ENCODE data around the gene AHDC1.

Gene AHDC1

DNA sequence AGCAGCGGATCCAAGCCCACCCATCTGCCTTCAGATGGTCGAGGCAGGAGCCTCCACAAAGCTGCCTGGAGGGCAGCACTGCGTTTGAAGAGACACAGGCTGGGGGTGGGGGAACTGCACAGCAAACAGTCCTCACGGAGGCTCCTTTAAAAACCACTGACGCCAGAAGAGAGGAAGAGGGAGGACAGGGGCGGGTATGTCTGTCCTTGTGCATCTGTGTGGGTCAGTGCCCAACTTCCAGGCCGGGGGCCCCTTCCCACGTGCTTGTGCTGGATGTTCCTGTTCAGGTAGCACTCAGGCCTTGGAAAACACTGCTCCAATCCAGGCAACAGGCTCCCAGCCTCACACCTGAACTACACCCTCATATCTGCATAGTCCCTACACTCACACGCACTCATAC, 7.7 kb downstream of the AHDC1 start:
- DNase-seq: no peak

DNA sequence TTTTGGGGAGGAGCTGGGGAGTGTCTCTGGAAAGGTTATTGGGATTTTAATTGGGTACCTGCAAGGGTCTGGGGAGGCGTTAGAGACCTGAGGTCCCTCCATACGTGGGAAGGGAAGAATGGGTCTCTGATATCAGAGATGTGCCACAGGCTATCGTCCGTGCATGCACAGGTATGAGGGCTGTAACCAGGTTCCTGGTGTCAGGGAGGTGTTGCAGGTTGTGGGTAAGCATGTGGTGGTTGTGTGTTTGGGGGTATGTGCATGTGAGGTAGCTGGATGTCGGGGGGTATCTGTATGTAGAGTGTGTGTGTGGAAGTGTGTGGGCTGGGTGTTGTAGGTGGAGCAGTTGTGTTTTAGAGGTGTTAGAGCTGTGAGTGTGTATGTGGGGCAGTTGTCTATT, 8.3 kb downstream of the AHDC1 start:
- DNase-seq: no peak

DNA sequence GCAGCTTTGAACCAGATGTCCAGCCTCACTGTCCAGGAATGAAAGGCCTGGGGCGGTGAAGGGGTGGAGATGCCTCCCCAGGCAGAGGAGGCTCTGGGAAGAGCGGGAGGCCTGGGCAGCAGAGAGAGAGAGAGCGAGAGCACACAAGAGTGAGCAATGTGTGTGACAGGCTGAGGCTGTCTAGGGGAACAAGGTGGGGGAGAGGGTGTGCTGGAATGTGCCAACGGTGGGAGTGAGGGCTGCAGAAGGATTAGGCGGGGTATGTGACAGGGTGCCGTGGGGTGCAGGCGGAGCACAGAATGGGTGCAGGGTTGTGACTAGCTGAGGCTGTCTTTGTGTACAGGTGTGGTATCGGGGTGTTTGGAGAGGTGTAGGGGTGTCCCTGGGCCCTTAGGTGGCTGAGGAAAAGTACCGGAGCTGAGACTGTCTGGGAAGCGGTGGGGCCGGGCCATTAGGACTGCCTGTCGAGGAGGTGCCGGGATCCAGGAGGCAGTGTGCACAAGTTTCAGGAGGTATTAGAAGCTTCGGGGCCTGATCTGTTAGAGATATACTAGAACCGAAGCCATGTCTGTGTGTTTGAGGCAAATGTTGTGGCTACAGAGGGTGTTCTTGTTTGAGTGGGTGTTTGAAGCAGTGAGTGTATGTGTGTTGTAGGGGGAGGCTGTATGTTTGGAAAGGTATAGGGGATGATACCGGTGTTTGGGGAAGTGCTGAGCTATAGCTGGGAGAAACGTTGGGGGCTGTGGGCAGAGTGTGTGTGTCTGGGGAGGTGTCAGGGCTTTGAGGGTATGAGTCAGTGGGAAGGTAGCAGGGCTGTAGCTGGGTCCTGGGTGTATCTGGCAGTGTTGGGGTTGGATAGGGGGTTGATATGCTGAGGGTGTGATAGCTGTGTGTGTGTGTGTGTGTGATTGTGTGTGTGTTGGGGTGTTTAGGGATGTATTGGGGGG, 9.1 kb downstream of the AHDC1 start:
- DNase-seq: no peak

DNA sequence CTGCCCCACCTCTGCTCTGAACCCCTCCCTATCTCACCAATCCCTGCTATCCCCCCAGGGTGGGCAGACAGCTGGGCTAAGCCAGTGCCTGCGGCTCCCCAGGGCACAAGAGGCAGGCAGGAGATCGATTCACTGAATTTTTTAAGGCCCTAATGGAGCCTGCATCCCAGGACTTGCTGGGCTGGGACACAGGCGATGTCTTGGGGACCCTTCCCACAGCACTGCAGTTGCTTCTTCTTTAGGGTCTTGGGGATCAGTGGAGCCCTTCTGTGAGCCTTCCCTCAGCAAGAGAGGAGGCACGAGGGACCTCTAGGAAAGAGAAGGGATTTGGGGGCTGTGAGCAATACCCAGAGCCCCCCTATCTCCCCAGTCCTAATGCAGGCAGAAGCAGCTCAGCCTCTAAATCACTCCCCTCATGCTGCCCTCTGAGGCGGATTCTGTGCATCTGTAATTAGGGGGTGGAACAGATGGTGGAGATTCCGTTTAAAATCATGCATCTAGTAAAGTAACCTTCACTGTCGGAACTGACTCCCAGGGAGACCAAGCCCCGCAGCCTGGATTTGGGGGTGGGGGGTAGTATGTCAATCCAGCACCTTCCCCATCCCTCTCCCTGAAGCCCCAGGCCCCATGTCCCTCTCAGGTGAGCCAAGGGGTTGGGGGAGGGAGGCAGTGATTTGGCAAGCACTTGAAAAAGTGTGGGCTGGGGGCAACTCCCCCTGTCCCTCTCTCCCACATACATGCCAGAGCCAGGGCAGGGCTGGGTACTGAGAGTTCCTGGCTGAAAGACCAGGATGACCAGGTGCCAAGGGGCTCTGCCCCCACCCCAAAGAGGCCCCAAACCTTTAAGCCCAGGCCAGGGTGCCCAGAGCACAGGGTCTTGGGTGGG, 10.0 kb downstream of the AHDC1 start:
- no peak for DNase-seq

DNA sequence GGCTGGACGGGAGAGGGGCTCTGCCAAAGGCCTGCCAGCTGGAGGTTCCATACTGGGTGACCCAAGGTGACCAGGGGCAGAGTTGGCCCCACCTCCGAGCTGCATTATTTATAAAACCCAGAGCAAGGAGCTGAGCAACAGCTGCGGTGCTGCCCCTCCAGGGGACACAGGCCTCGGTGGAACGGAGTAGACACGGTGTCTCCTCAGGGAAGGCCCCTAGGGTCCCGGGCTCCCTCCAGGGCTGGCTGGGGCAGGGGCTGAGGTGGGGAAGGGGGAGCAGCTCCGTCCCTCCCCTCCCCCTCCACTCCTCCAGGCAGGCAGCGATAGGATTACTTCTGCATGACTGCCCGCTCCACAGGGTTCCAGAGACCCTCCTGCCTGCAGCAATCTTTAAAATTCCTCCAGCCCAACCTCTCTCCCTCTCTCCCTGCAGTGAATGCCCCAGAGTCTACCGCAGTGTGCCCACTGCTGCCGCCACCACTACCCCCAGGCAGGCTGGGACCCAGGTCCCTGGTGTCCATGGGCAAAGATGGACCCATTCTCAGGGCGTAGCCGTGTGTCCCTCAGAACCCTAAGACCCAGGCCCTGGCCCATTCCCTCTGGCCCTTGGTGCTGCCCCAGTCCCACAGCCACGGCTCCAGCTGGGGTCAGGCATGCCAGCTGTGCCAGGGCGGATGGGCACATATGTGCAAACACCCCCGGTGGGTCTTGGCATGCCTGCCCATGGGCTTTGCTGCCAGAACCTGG, 10.8 kb downstream of the AHDC1 start:
- DNase-seq: no peak

DNA sequence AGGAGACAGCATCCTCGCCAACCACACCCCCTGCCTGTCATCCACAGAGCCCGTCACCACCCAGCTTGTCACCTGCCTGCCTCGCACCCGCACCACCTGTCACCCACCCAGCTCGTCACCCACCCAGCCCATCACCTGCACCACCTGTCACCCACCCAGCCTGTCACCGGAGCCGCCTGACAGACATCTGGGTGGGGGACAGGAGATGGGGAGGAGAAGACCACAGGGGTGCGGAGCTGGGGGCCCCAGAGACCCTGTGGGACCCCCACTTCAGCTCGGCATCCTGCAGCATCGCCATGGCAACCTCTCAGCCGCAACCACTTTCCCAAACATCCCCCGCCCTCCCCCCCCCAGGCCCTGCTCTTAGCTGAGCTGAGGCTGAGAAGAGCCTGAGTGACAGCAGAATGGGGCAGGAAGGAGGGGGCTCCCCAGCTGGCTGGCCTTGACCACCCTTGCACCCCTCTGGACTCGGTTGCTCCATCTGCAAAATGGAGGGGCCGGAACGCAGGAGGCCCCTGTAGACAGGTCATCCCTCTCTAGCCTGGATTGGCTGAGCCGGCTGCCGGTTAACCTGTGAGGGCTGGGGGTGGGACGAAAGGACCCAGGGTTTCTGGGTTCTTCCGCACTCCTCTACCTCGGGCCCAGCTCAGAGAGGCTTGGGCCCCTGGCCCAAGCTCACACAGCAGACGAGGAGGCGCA, 11.6 kb downstream of the AHDC1 start:
- no peak for DNase-seq

DNA sequence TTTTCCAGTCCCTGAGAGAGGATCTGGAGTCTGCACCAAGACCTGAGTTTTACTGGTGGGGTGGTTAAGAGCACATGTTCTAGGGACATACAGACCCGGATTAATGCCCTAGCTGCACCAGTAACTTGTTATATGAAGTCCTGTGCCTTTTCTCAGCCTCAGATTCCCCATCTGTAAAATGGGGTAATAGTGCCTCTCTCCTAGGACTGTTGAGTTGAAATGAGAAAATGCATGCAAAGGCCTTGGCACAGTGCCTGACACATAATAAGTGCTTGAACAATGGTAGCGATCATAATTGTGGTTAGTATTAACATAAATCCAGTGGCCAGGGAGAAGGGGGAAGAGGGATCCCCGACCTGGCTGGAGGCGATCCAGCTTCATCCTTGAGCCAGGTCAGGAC, 12.3 kb downstream of the AHDC1 start:
- no peak for DNase-seq

DNA sequence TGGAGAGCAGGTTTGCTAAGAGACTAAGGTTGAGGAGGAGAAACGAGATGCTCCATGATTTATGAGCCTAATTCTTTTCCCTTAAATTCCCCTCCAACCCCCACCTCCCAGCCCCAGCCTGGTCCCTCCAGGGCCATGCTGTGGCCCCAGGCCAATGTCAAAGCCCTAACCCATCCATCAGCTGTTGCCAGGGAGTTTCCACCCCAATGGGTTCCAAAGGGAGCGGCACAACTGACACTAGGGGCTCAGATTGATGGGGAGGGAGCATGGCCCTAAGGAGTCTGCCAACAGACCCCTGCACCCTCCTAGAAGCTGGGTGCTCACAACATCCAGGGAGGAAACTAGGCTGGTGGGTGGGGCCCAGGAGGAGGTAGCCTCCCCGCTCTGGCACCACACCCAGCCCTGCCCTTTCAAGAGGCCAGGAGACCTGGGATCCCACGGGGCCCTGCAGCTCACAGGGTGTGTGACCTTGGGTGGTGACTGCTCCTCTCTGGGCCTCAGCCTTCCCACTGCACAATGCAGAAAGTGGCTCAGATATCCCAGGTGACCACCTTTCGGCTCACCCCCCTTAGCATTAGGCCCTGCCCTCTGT, 12.9 kb downstream of the AHDC1 start:
- no peak for DNase-seq

DNA sequence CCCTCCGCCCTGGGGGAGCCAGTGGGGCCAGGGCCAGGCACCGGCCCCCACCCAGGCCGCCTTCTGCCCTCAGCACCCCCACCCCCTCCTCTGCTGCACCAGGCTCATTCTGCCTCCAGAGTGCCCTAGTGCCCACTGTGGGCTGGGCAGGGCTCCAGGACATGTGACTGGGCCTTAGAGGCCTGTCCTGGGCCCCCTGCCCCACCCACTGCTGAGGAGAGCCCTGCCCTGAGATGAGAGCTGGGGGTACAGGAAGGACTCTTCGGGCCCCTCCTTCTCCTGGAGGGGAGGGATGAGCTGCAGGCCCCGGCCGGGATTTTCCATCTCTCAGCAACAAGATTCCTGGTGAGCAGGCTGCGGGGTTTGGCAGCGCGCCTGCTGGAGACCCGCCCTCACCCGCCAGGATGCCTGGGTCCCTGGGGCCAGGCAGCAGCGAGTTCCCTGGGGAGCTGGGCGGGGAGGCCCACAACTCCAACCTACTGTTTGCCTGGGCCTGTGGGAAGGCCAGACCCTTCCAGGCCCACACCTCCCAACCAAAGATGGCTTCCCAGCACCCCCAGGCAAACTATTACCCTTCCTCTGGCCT, 14.0 kb downstream of the AHDC1 start:
- no peak for DNase-seq

DNA sequence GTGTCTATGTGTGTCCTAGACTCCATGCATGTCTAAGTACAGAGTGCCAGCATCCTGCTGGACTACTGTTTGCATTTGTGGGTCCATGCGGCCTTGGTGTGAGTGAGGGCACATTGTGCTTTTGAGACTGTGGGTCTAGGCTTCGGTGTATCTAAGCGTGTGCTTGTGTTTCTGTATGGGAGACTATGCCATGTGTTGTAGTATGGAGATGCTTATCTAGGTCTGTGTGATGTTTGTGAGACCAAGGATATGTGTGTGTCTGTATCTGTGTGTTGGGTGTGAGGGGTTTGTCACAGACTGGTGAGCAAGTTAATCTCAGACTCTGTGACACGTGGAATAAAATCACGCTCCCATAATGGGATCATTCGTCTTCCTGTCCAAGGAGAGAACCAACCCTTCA, 14.5 kb downstream of the AHDC1 start:
- DNase-seq: no peak

DNA sequence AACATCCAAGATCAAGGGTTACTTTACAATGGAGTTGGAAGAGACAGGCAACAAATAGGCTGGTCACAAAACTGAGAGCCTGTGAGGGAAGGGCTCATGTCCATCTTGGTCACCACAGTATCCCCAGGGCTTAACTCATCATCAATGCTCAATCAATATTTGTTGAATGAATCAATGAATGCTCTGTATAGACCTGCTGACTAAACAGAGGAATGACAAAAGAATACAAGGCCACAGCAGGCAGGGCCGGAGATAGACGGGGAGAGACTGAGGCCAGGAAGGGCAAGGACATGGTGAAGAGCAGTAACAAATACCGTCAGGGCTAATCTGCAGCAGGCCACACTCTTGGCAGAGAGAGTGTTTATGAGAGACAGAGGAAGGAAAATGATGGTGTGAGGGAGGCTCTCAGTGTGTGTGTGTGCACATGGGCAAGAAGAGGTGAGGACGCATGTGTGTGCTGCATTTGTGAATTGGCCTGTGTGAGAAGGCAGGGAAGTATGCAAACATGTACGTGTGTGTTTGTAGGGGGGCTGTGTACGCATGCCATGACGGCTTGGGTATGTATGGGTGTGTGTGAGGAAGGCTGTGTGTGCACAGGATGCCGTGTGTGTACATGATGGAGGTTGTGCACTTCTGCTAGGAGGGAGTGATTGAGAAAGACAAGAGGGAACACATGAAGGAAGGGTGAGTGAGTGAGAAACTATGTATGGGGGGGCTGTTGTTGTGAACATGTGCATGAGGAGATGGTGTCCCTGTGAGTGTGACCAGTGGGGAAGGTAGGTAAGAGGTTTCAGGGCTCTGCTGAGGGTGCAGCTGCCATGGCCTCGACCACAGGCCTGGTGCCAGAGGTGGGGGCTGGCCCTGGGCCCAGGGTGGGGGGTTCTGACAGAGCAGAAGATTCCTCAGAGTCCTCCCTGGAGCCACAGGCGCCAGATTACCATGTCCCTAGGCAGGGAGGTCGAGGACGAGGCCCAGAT, 15.4 kb downstream of the AHDC1 start:
- DNase-seq: no peak

DNA sequence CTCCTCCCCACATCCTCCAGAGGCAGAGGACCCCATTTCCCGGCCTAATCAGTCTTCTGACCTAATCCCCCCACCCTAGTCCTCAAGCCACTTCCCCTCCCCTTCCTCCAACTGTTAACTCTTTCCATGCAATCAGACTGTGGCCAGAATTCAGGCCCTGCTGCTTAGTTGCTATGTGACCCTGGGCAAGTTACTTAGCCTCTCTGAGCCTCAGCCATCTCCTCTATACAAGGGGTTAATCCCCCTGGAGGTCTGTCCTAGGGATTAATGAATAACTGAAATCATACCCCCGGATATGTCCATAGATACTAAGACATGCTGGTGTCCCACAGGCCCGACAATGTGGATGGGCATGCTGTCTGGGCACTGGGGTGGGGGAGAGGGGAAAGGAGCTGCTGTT, 18.3 kb downstream of the AHDC1 start:
- DNase-seq: no peak

DNA sequence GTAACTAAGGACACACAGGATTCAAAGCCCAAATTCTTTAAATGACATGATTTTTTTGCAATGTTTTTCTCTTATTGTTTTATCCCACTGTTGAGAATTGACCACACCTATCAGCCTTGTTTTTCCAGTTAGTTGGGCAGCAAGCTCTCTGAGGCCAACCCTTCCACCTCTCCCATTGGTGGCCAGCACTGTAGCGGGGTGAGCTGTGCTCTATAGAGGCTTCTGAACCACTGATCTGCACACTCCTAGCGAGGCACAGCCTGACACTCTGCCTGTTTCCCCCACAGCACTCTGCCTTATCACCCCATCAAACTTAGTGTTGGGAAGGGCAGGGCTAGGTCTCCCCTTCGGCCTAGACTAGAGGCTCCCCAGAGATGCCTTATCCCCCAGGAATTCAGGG, 19.5 kb downstream of the AHDC1 start:
- DNase-seq: no peak

DNA sequence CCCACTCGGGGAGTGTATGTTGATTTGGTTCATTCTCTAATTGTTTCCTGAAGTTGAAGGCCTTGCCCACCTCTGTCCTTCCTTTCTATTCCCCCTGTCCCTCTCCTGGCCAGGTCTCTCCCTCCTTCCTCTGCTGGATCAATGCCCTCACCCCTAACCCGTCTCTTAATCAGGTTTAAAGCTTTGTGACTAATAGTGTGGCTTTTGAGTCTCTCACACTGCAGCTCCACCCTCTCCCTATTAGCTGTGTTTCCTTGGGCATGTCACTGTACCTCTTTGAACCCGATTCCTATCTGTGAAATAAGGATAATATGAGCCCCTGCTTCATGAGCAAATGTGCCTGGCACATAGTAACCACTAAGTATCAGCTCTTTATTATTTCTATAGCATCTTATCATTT, 20.5 kb downstream of the AHDC1 start:
- DNase-seq: no peak

DNA sequence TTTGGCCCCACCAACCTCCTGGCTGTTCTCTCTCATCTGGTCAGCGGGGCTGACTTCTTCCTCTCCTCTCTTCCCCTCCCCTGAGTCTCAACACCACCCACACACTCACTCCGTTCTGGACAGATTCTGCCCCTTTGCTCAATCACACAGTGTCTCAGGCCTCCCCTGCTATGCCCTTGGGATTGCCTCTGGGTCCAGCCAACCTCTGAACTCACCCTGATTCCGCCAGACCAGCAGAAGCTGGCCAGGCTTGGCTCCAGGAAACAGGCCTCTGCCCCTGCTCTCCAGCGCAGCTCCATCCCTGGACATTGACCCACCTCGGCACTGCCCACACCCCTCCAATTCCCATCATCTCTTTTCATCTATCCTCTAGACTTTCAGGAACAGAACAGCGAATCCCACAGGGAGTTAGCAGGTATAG, 22.1 kb downstream of the AHDC1 start:
- DNase-seq: peak; percentile 30

DNA sequence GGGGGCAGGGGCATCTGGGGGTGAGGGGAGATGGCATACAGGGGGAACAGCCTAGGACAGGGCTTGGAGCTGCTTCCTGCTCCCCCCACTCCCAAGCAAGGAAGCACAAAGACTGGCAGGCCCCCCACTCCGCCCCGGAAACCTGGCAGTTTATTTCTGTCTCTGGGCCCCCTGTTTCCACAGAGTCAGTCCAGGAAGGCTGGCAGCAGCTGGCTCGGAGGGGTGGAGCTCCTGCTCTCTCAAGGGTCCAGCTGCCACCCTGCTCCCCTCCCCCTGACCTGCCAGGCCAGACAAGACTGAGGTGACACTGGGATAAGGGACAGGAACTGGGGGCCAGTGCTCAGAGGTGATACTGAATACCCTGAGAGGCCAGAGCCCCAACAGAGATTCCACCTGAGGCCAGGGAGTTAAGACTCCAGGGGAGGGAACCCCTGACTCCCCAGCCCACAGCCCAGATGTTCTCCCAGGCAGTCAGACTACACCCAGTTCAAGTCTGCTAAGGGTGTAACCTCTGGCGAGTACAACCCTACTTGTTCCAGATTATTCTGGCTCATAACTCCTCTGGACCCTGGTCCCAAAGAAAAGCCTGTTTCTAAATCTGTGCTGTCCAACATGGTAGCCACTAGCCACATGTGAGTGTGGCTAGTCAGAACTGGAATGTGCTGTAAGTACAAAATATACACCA, 26.3 kb downstream of the AHDC1 start:
- no peak for DNase-seq

DNA sequence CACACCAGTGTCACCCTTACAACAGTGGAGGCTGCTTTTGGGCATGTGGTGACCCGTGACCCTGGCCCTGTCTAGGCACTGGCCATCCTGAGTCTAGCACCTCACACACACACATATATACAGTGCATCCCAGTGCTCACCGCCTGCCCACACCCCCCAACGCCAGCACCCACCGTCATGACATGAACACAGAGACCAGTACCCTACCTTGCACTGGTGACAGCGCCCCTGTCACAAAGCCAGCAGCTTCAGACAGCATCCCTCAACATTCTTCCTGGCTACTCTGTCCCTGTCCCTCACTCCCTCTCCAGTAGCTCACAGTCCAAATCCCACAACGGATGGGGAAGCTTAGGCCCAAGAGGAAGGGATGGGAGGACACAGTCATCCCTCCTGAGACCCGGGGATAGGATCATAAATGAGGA, 27.1 kb downstream of the AHDC1 start:
- no peak for DNase-seq

DNA sequence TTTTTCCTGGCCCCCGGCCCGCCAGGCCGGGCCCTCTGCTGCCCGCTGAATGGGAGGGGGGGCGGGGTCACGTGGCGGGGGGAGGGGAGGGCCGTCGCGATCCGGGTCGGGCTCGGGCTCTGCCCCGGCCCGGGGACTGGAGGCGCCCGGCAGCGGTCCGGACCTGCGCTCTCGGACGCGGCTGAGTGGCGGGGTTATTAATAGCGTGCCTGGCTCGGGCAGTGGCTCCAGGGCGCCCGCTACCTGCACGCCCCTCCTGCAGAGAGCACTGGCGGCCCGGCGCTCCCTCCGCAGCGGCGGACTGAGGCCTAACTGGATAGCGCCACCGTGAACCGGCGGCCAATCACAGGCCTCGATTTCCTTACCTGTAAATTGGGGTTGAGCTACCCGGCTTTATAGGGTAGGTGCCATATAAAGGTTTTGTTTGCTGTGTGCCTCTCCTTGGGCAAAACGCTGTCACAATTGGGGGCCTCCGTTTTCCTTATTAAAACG, 28.1 kb downstream of the AHDC1 start:
- DNase-seq: no peak

All from inflammatory macrophage treated with lipopolysaccharide for 4 hours (primary cell).